ENCODE measurements around the gene REV3L.

The REV3L gene

DNA sequence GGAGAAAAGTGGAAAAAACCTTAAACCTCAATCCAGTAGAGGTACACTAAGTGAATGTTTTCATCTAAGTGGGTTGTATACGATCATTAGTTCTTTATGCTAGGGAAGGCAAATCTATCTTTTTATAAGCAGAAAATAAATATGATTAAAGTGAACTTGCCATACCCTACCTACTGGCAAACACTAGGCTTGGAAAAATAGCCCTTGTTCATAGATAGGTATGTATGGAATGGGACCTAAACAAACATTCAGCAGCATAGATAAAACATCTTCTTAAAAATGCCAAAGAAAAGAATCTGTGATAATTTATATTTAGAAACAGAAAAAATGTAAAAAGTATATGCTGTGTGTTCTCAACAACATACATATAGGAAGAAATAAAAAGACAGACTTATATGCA is 18.8 kb downstream of the REV3L start:
- no peak overlapping the region for H3K9ac ChIP-seq (ENCODE audit: low read depth, low read length)
- H3K36me3 ChIP-seq (ENCODE audit: insufficient read depth, low read length) = no peaks in the 10 kb centered on the region
- no peak overlapping the region for H3K27ac ChIP-seq (ENCODE audit: low read depth, low read length)
- no peak overlapping the region for H3K4me3 ChIP-seq (ENCODE audit: low read length)
- H3K4me1 ChIP-seq (ENCODE audit: insufficient read depth, low read length) = no peaks in the 10 kb centered on the region
- WGBS = no CpG with 5 or more reads among the region's 1 CpG
- H3K27me3 ChIP-seq (ENCODE audit: insufficient read depth, low read length) = no peaks in the 10 kb centered on the region
- H3K9me3 ChIP-seq (ENCODE audit: insufficient read depth, low read depth, low read length) = 0 out of 2 replicates have a peak, but pooled peaks cover under 1% of the 10 kb centered on the region

DNA sequence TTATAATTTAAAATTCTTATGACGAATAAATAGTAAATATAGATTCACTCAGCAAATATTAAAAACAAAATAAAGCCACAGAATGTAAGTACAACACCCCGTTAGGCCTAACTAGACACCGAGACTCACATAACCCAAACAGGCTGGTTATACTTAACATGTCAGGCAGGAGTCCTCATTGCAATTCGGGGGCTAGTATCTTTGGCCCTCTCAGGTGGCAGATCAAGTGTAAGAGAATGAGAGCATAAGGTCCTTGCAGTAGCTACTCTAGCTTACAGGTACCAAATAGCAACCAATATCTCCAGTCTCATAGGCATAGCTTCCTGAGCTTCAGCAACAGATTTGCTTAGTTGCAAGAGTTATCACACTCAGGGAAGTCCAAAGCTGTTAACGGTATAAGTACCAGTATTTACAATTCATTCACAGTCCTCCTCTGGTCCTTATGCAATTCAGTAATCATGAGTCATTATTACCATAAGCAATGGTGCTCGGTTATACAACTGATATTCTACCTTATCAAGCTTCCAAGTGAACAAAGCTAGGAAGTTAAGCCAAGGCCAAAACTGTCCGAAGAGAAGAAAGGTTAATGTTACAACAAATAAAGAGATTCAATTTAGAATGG is 20.1 kb downstream of the REV3L start:
- Histone ChIP-seq H3K9ac (ENCODE audit: low read depth, low read length) (no peak overlapping the region), H3K9me3 (ENCODE audit: insufficient read depth, low read depth, low read length) (peaks cover 9% of the 10 kb centered on the region; the same call in 1 of the 2 replicates), H3K27me3 (ENCODE audit: insufficient read depth, low read length) (no peaks in the 10 kb centered on the region), H3K27ac (ENCODE audit: low read depth, low read length) (no peak overlapping the region), H3K4me1 (ENCODE audit: insufficient read depth, low read length) (no peaks in the 10 kb centered on the region), H3K4me3 (ENCODE audit: low read length) (no peak overlapping the region), H3K36me3 (ENCODE audit: insufficient read depth, low read length) (no peaks in the 10 kb centered on the region)
- 87% methylated on average over 5 of the region's 7 CpGs for WGBS

DNA sequence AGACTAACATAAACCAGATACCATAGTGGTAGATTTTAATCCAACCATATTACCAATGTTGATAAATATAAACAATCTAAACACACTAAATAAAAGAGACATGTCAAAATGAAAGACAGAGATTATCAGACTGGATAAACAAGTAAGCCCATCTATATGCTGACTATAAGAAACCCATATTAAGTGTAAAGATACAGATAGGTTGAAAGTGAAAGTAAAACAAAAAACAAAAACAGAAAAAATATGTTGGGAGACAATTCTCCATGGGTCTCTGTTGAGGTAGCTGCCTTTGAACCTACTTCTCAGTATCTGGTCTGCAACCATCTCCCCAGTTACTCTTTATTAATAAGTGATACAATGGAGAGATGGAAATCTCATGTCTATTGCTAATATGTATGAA is 21.2 kb downstream of the REV3L start:
- no peaks in the 10 kb centered on the region for H3K27me3 ChIP-seq (ENCODE audit: insufficient read depth, low read length)
- H3K36me3 ChIP-seq (ENCODE audit: insufficient read depth, low read length) = no peaks in the 10 kb centered on the region
- H3K9me3 ChIP-seq (ENCODE audit: insufficient read depth, low read depth, low read length) = peaks cover 9% of the 10 kb centered on the region; the same call in 1 of the 2 replicates
- H3K27ac ChIP-seq (ENCODE audit: low read depth, low read length) = no peak overlapping the region
- H3K9ac ChIP-seq (ENCODE audit: low read depth, low read length) = no peak overlapping the region
- no peaks in the 10 kb centered on the region for H3K4me1 ChIP-seq (ENCODE audit: insufficient read depth, low read length)
- H3K4me3 ChIP-seq (ENCODE audit: low read length) = no peak overlapping the region

DNA sequence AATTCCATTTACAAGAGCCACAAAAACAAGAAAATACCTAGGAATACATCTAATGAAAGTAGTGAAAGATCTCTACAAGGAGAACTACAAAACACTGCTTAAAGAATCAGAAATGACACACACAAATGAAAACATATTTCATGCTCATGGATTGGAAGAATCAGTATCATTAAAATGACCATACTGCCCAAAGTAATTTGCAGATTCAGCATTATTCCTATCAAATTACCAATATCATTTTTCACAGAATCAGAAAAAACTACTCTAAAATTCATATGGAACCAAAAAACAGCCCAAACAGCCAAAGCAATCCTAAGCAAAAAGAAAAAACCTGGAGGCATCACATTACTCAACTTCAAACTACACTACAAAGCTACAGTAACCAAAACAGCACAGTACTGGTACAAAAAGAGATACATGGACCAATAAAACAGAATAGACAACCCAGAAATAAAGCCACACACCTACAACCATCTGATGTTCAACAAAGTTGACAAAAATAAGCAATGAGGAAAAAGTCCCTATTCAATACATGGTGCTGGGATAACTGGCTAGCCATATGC is 24.3 kb downstream of the REV3L start:
- Histone ChIP-seq H3K9me3 (ENCODE audit: insufficient read depth, low read depth, low read length) (peaks cover 9% of the 10 kb centered on the region; the same call in 1 of the 2 replicates), H3K27ac (ENCODE audit: low read depth, low read length) (no peak overlapping the region), H3K9ac (ENCODE audit: low read depth, low read length) (no peak overlapping the region), H3K27me3 (ENCODE audit: insufficient read depth, low read length) (no peaks in the 10 kb centered on the region), H3K36me3 (ENCODE audit: insufficient read depth, low read length) (no peaks in the 10 kb centered on the region), H3K4me1 (ENCODE audit: insufficient read depth, low read length) (no peaks in the 10 kb centered on the region), H3K4me3 (ENCODE audit: low read length) (no peak overlapping the region)

- Histone ChIP-seq H3K4me1 (ENCODE audit: insufficient read depth, low read length) (no peaks in the 10 kb centered on the region), H3K27ac (ENCODE audit: low read depth, low read length) (no peak overlapping the region), H3K36me3 (ENCODE audit: insufficient read depth, low read length) (no peaks in the 10 kb centered on the region), H3K4me3 (ENCODE audit: low read length) (no peak overlapping the region), H3K9me3 (ENCODE audit: insufficient read depth, low read depth, low read length) (peaks cover 9% of the 10 kb centered on the region; the same call in 1 of the 2 replicates), H3K9ac (ENCODE audit: low read depth, low read length) (no peak overlapping the region), H3K27me3 (ENCODE audit: insufficient read depth, low read length) (no peaks in the 10 kb centered on the region)
- WGBS = 89% methylated on average over 2 of the region's 2 CpGs
These were observed 26.8 kb downstream of the REV3L start for GRCh38 chr6:111456208-111456607.

GRCh38 chr6:111450636-111451035 is 32.4 kb downstream of the REV3L start:
- 93% methylated on average over 2 of the region's 2 CpGs for WGBS
- Histone ChIP-seq H3K27ac (ENCODE audit: low read depth, low read length) (no peak overlapping the region), H3K4me3 (ENCODE audit: low read length) (no peak overlapping the region), H3K4me1 (ENCODE audit: insufficient read depth, low read length) (no peaks in the 10 kb centered on the region), H3K36me3 (ENCODE audit: insufficient read depth, low read length) (no peaks in the 10 kb centered on the region), H3K27me3 (ENCODE audit: insufficient read depth, low read length) (peaks cover 5% of the 10 kb centered on the region; the same call in 1 of the 2 replicates), H3K9ac (ENCODE audit: low read depth, low read length) (no peak overlapping the region), H3K9me3 (ENCODE audit: insufficient read depth, low read depth, low read length) (no peaks in the 10 kb centered on the region)

DNA sequence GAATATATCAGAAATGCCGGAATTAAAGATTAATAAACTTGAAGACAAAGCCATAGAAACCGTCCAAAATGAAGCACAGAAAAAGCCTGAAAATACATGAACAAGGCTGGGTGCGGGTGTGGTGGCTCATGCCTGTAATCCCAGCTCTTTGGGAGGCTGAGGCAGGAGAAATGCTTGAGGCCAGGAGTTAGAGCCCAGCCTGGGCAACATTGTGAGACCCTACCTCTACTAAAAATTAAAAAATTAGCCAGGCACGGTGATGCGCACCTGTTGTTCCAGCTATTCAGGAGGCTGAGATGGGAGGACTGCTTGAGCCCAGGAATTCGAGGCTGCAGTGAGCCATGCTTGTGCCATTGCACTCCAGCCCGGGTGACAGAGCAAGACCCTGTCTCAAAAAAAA is 32.9 kb downstream of the REV3L start:
- Histone ChIP-seq H3K9ac (ENCODE audit: low read depth, low read length) (no peak overlapping the region), H3K4me1 (ENCODE audit: insufficient read depth, low read length) (no peaks in the 10 kb centered on the region), H3K27ac (ENCODE audit: low read depth, low read length) (no peak overlapping the region), H3K9me3 (ENCODE audit: insufficient read depth, low read depth, low read length) (no peaks in the 10 kb centered on the region), H3K36me3 (ENCODE audit: insufficient read depth, low read length) (no peaks in the 10 kb centered on the region), H3K4me3 (ENCODE audit: low read length) (no peak overlapping the region), H3K27me3 (ENCODE audit: insufficient read depth, low read length) (peaks cover 5% of the 10 kb centered on the region; the same call in 1 of the 2 replicates)
- 95% methylated on average over 7 of the region's 7 CpGs for WGBS

- WGBS = 88% methylated on average over 4 of the region's 4 CpGs
- no peak overlapping the region for H3K27ac ChIP-seq (ENCODE audit: low read depth, low read length)
- H3K4me1 ChIP-seq (ENCODE audit: insufficient read depth, low read length) = no peaks in the 10 kb centered on the region
- H3K9me3 ChIP-seq (ENCODE audit: insufficient read depth, low read depth, low read length) = no peaks in the 10 kb centered on the region
- peaks cover 5% of the 10 kb centered on the region; the same call in 1 of the 2 replicates for H3K27me3 ChIP-seq (ENCODE audit: insufficient read depth, low read length)
- no peak overlapping the region for H3K9ac ChIP-seq (ENCODE audit: low read depth, low read length)
- H3K4me3 ChIP-seq (ENCODE audit: low read length) = no peak overlapping the region
- no peaks in the 10 kb centered on the region for H3K36me3 ChIP-seq (ENCODE audit: insufficient read depth, low read length)
These were observed 33.9 kb downstream of the REV3L start for GRCh38 chr6:111449129-111449528.

DNA sequence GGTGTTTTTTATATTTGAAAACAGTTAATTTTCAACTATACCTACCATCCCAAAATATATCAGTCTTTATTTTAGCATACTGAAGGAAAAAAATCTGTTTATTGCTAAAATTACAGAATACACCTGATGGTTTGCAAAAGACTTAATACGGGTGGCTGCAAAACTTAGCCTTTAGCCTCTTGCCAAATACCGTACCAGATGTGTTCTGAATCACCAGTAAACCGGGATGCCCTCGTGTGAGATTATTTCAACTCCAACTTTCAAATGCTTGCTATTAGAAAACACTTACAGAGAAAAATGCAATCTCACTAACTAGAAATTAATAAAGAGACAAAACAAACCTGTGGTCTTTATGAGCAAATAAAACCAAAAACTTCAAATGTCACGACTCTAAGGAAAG is 36.0 kb downstream of the REV3L start:
- Histone ChIP-seq H3K27me3 (ENCODE audit: insufficient read depth, low read length) (peaks cover 5% of the 10 kb centered on the region; the same call in 1 of the 2 replicates), H3K9me3 (ENCODE audit: insufficient read depth, low read depth, low read length) (no peaks in the 10 kb centered on the region), H3K27ac (ENCODE audit: low read depth, low read length) (no peak overlapping the region), H3K4me3 (ENCODE audit: low read length) (no peak overlapping the region), H3K36me3 (ENCODE audit: insufficient read depth, low read length) (no peaks in the 10 kb centered on the region), H3K4me1 (ENCODE audit: insufficient read depth, low read length) (0 out of 2 replicates have a peak, but pooled peaks cover 3% of the 10 kb centered on the region), H3K9ac (ENCODE audit: low read depth, low read length) (no peak overlapping the region)
- WGBS = 98% methylated on average over 5 of the region's 5 CpGs

- Histone ChIP-seq H3K4me1 (ENCODE audit: insufficient read depth, low read length) (0 out of 2 replicates have a peak, but pooled peaks cover 3% of the 10 kb centered on the region), H3K9me3 (ENCODE audit: insufficient read depth, low read depth, low read length) (no peaks in the 10 kb centered on the region), H3K4me3 (ENCODE audit: low read length) (no peak overlapping the region), H3K36me3 (ENCODE audit: insufficient read depth, low read length) (no peaks in the 10 kb centered on the region), H3K27ac (ENCODE audit: low read depth, low read length) (no peak overlapping the region), H3K27me3 (ENCODE audit: insufficient read depth, low read length) (peaks cover 5% of the 10 kb centered on the region; the same call in 1 of the 2 replicates), H3K9ac (ENCODE audit: low read depth, low read length) (no peak overlapping the region)
These were observed 37.2 kb downstream of the REV3L start for GRCh38 chr6:111445861-111446267.

GRCh38 chr6:111444794-111445193 is 38.2 kb downstream of the REV3L start:
- WGBS = 100% methylated on average over 5 of the region's 5 CpGs
- Histone ChIP-seq H3K27me3 (ENCODE audit: insufficient read depth, low read length) (peaks cover 1% of the 10 kb centered on the region; the same call in 1 of the 2 replicates), H3K9ac (ENCODE audit: low read depth, low read length) (no peak overlapping the region), H3K4me1 (ENCODE audit: insufficient read depth, low read length) (0 out of 2 replicates have a peak, but pooled peaks cover 3% of the 10 kb centered on the region), H3K27ac (ENCODE audit: low read depth, low read length) (no peak overlapping the region), H3K4me3 (ENCODE audit: low read length) (no peak overlapping the region), H3K36me3 (ENCODE audit: insufficient read depth, low read length) (no peaks in the 10 kb centered on the region), H3K9me3 (ENCODE audit: insufficient read depth, low read depth, low read length) (no peaks in the 10 kb centered on the region)
